Neural progenitor cell (in vitro differentiated cells): ENCODE results near the gene XRCC1.
"Not testable (repeated sequence)": the region's sequence is repeated elsewhere in the genome, so short reads cannot be mapped to it uniquely, and the experiment has no call there.

Experiments
- CTCF ChIP-seq: fragments of 200-600 bp; sonication (generic); IDR thresholded peaks from 2 replicates; pipeline ENCODE4 v1.5.1; 2017; ENCODE audit warnings: antibody characterized with exemption, mild to moderate bottlenecking
- EZH2phosphoT487 ChIP-seq: fragments of 200-600 bp; sonication (generic); IDR thresholded peaks from 2 replicates; pipeline ENCODE4 v1.6.1; 2017; ENCODE audit warnings: antibody characterized with exemption

- TF ChIP-seq CTCF, EZH2phosphoT487: not testable (repeated sequence)
These were observed 27.4 kb downstream of the XRCC1 start for GRCh38 chr19:43547926-43548325.
